NOMO-1 treated with dmso at 0.1 percent for 144 hours (cell line): ENCODE measurements around the gene OPN4.
"Not testable (repeated sequence)": the region's sequence is repeated elsewhere in the genome, so short reads cannot be mapped to it uniquely, and the experiment has no call there.

Source experiments
- DNase-seq: peaks from one replicate; lab custom pipeline; 2025; ENCODE audit not compliant: unreplicated experiment; lab: John Stamatoyannopoulos, UW

OPN4 gene, protein sequence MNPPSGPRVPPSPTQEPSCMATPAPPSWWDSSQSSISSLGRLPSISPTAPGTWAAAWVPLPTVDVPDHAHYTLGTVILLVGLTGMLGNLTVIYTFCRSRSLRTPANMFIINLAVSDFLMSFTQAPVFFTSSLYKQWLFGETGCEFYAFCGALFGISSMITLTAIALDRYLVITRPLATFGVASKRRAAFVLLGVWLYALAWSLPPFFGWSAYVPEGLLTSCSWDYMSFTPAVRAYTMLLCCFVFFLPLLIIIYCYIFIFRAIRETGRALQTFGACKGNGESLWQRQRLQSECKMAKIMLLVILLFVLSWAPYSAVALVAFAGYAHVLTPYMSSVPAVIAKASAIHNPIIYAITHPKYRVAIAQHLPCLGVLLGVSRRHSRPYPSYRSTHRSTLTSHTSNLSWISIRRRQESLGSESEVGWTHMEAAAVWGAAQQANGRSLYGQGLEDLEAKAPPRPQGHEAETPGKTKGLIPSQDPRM

DNA sequence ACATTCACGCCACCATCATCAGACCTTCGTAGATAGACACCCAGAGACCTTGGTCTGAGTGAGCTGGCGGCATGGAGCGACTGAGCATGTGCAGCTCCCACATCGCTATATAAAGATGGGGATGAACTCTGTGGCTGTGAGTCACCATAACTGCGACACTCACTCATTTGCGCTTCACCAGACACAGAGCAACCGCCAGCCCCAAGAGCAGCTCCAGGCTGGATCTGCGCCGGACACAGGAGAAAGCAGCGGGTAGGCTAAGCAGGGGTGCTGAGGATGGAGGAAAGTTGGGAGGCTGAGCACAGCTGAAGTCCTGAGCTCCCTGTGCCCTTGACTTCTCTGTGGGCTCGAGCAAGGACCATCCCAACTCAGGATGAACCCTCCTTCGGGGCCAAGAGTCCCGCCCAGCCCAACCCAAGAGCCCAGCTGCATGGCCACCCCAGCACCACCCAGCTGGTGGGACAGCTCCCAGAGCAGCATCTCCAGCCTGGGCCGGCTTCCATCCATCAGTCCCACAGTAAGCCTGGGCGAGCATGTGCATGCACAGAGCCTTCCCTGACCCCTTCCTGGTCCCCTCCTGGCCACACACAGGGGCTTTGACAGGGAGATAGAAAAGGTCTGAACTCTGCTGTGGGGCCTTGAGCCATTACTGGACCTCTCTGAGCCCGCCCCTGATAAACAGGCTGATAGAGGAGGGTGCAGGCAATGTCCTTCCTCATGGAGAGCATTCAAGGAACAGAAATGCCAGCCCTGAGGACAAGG lies at the start of gene OPN4:
OPN4 (plus strand) TSS at position 137 of the 762 bp plus-strand sequence; CDS start at position 374, 237 bp downstream.
- no peak for DNase-seq

DNA sequence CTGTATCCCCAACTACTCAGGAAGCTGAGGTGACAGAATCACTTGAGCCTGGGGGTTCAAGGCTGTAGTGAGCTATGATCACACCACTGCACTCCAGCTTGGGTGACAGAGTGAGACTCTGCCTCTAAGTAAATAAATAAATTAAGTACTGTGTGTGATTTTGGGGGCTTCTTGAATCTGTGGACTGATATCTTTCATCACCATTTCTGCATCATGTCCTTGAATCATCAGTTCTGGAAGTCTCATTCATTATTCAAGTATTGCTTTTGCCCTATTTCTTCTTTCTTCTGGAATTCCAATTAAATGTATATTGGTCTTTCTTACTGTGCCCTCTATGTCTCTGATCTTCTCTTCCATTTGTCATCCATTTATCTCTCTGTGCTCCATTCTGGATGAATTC lies 46.7 kb upstream of the OPN4 start:
- no peak for DNase-seq

GRCh38 chr10:86609920-86610319 lies 44.4 kb upstream of the OPN4 start:
- DNase-seq: no peak

DNA sequence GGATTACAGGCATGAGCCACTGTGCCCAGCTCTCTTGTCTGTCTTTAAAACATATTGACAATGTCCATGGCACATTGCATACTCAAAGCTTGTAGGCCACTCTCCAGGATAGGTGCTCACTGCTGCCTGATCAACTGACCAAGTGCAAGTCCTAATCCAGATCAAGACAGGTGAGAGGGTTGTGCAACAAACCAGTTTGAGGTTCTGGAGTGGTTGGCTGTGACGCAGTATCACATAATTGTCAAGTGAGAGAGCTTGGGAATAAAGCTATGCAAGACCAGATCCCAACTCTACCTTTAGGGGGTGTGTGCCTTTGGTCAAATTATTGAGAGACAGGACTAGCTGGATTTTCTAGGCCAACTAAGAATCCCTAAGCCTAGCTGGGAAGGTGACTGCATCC lies 43.0 kb upstream of the OPN4 start:
- DNase-seq: no peak

DNA sequence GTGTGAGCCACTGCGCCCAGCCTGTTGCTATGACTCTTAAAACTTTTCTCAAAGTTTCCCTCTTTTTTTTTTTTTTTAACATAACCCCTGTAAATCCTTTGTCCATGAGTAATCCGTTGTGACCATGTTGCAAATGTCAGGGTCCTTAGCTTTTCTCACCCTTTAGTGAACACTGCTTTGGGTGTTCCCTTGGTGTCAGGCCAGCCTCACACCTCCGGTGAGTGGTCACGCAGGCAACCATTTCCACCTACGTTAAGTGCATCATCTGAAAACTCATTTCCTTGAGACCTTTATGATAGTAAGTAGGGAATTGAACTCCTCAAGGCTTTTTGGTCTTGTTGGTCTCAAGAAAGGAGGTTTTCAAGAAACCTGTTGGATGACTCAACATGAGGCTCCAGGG lies 41.3 kb upstream of the OPN4 start:
- no peak for DNase-seq

GRCh38 chr10:86613905-86614304 lies 40.4 kb upstream of the OPN4 start:
- no peak for DNase-seq

DNA sequence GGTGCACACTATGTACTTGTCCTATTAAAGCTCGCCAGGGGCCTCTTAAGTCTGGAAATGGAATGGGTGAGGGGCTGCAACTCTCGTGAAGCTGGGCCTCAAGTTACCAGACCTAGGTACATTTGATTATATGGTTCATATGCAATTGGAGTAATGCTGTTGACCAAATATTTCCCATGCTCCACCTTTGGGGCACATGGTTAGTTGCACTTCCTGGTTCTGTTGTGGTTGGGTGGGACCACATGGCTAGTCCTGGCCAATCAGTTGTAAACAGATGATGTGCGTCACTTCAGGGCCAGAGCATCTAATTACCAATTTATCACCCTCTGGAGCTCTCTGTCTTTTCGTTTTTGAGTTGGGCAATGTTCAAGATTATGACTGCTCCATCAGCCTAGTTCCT lies 39.5 kb upstream of the OPN4 start:
- no peak for DNase-seq

- not testable (repeated sequence) for DNase-seq
Observed at GRCh38 chr10:86617278-86617677, 37.1 kb upstream of the OPN4 start.

DNA sequence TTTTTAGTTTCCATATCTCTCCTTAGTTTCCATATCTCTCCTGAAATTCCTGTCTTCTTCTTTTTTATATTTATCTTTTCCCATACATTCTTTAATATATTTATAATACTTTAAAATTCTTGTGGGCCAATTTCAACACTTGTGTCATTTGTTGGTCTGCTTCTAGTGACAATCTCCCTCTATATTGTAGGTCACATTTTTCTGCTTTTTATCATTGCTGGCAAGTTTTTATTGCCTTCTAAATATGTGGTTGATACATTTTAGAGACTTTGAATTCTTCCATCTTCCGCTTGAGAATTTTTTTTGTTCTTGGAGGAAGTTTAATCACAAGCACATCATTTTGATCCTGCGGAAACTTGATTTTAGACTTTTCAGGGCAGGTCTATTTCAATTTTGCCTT lies 26.0 kb upstream of the OPN4 start:
- no peak for DNase-seq

DNA sequence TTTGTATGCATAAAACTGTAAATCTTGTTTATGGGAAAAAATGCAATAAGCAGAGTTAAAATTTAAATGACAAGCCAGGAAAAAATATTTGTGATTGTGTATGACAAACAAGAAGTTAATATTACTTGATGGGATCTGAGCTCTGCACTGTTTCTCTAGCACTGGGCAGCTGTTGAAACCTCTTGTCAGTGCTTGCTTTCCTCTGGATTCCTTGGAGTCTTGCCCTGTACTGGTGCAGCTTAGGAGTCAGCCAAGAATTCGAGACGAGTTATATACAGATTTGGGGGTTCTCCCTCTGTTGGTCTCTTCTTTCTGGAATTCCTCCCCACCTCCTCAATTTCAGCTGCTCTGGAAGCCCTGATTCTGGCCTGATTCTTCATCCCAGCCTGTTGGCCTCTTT lies 24.3 kb upstream of the OPN4 start:
- no peak for DNase-seq

DNA sequence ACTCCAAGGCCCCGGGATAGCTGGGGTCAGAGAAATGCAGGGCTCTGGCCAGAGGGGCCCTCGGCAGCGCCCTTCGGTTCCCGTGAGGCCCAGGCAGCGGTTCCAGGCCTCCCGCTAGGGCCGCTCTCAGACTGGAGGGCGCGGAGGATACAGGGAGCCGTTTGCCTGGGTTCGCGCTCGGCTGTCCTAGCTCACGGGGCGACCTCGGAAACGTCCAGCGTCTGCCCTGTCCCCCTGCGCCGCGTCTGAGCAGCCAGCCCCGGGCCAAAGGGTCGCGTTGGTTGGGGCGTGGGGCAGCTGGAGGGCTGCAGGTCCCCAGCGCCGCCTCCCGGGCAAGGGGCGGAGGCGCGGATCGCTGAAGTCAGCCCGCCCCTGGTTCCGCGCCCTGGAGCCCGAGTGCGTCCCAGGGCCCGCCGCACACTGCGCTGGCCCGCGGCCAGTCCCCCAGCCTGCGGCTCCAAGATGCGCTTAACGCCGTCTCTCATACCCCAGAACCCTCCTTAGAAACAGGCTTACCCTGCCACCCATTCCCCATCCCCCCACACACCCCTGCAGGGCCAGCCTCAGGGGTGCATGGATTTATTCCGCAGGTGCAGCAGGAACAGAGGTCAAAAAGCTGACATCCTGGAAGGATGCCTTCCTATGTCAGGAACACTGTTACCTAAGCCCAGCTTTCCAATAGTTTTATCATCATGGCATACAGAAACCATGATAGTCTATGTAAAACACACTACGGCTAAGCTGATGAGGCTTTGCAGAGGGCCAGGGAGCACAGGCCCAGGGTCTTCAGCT lies 22.1 kb upstream of the OPN4 start:
- no peak for DNase-seq

GRCh38 chr10:86632951-86633350 lies 21.4 kb upstream of the OPN4 start:
- DNase-seq: no peak

GRCh38 chr10:86635402-86635801 lies 18.9 kb upstream of the OPN4 start:
- no peak for DNase-seq

GRCh38 chr10:86636311-86636710 lies 18.0 kb upstream of the OPN4 start:
- DNase-seq: no peak

DNA sequence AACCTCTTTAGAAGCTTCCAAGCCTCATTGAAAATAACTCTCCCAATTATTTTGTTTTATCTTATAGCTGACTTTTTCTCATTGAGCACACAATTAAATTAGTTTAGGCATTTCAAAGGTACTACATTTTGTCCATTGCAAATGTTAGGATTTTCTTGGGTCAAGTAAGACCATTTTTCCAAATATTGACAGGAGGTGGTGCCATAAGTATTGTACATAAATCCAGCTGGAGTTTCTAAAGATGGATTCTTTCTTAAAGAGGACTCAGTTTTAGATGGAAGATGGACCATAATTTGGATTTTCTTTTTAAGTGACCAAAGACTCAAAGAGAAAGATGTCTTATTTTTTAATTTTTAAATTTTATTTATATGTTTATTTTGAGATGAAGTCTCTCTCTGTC lies 12.3 kb upstream of the OPN4 start:
- DNase-seq: no peak

- DNase-seq: no peak
Observed at GRCh38 chr10:86642499-86642898, 11.8 kb upstream of the OPN4 start.

- no peak for DNase-seq
Observed at GRCh38 chr10:86644152-86644793, 10.1 kb upstream of the OPN4 start.

DNA sequence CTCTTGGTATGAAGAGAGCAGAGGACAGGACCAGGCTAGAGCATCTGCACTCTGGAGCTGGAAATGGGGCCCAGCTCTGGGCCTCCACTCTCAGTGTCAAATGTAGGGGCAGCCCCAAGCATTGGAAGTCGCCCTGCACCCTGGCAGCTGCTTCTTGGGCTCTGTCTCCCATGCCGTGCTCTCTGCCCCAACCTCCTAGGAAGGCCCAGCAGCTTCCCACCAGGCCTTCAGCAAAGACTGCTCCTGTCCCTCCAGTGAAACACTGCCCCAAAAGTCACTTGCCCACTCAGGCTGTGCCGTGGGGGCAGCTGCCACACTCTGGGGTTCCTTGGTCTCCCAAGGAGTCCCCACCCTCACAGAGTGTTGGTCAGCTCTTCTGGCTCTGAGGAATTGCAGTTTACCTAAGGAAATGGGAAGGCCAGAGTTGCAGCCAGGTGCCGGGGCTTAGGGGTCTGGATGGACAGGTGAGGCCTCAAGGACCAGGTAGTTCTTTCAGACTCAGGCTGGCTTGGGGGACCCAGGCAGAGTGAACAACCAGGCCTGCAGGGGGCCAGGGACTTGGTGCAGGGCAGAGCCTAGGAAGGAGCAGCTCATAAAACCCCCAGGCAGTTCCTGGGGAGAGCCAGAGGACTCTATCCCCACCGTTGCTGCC lies 9.4 kb upstream of the OPN4 start:
- no peak for DNase-seq

DNA sequence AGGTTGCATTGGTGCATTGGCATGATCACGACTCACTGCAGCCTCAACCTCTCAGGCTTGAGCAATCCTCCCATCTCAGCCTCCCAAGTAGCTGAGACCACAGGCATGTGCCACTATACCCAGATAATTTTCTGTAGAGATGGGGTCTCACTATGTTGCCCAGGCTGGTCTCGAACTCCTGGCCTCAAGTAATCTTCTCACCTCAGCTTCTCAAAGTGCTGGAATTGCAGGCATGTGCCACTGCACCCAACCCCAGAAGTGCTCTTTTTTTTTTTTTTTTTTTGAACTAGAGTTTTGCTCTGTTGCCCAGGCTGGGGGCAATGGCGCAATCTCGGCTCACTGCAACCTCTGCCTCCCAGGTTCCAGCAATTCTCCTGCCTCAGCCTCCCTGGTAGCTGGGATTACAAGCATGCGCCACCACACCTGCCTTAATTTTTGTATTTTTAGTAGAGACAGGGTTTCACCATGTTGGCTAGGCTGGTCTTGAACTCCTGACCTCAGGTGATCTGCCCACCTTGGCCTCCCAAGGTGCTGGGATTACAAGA lies 8.7 kb upstream of the OPN4 start:
- not testable (repeated sequence) for DNase-seq

- DNase-seq: no peak
Observed at GRCh38 chr10:86646532-86646931, 7.8 kb upstream of the OPN4 start.
